Fibroblast of lung (primary cell): Measurements from ENCODE around the gene ALOXE3. TPM values are rescaled to one million over a fixed set of nuclear protein-coding genes. Genes with fewer than 3 reads are reported as not detected.

Experiments
- DNase-seq, 2 donors: peaks; one replicate each; pipeline versions ENCODE4 v3.0.0 to v3.0.0-alpha.2; 2010; ENCODE audit warnings: low read depth in 2 of 2
- H2AFZ ChIP-seq: 2 replicates; pipeline ENCODE4 v1.5.1; 2012; ENCODE audit warnings: low read length, control low read depth, inconsistent platforms
- H3K27ac ChIP-seq: 2 replicates; pipeline ENCODE4 v1.5.1; 2011; ENCODE audit warnings: low read length, control low read depth; ENCODE audit not compliant: insufficient read depth
- H3K27me3 ChIP-seq: 2 replicates; pipeline ENCODE4 v1.5.1; 2011; ENCODE audit warnings: mild to moderate bottlenecking, low read length; ENCODE audit not compliant: control insufficient read depth, insufficient read depth
- H3K36me3 ChIP-seq: 2 replicates; pipeline ENCODE4 v1.5.1; 2011; ENCODE audit warnings: low read length; ENCODE audit not compliant: control insufficient read depth, insufficient read depth
- H3K4me1 ChIP-seq: 2 replicates; pipeline ENCODE4 v1.5.1; 2011; ENCODE audit warnings: low read length; ENCODE audit not compliant: control insufficient read depth, insufficient read depth; ENCODE audit errors: extremely low read depth
- H3K4me2 ChIP-seq: 2 replicates; pipeline ENCODE4 v1.5.1; 2011; ENCODE audit warnings: low read length, control low read depth; ENCODE audit not compliant: insufficient read depth; ENCODE audit errors: extremely low read depth
- H3K4me3 ChIP-seq, 4 experiments: fragments of 200-600 bp in 1 of 4; sonication (generic) in 1 of 4; replicated peaks in 1 of 4; 2 replicates each; pipeline ENCODE4 v1.5.1; 2011 to 2016; ENCODE audit warnings: low read length in 4 of 4, low read depth in 3 of 4, mild to moderate bottlenecking in 3 of 4, control low read depth in 2 of 4, inconsistent platforms in 1 of 4, mixed read lengths in 1 of 4; ENCODE audit not compliant: insufficient read depth in 1 of 4; ENCODE audit errors: control extremely low read depth in 1 of 4
- H3K79me2 ChIP-seq: 2 replicates; pipeline ENCODE4 v1.5.1; 2012; ENCODE audit warnings: mild to moderate bottlenecking, low read length, inconsistent platforms; ENCODE audit not compliant: control insufficient read depth, insufficient read depth
- H3K9ac ChIP-seq: 2 replicates; pipeline ENCODE4 v1.5.1; 2011; ENCODE audit warnings: mild to moderate bottlenecking, low read length, control low read depth; ENCODE audit not compliant: insufficient read depth
- H3K9me3 ChIP-seq: 2 replicates; pipeline ENCODE4 v1.5.1; 2012; ENCODE audit warnings: low read depth, low read length; ENCODE audit not compliant: control insufficient read depth, insufficient read depth
- H4K20me1 ChIP-seq: 2 replicates; pipeline ENCODE4 v1.5.1; 2011; ENCODE audit warnings: low read length; ENCODE audit not compliant: control insufficient read depth, insufficient read depth; ENCODE audit errors: extremely low read depth
- CTCF ChIP-seq, 2 donors: IDR thresholded peaks in 1 of 2; conservative IDR thresholded peaks in 1 of 2; 1 replicate in 1 of 2; 2 replicates in 1 of 2; pipeline ENCODE4 v1.5.1; 2011 to 2012; ENCODE audit warnings: low read length in 2 of 2, control low read depth in 1 of 2, inconsistent platforms in 1 of 2, low read depth in 1 of 2, mild to moderate bottlenecking in 1 of 2
- EZH2 ChIP-seq: IDR thresholded peaks from 2 replicates; pipeline ENCODE4 v1.5.1; 2012; ENCODE audit warnings: low read length, control low read depth, mild to moderate bottlenecking; ENCODE audit errors: missing control alignments
- polyA plus RNA-seq, 2 donors: library from polyadenylated mRNA; depleted of rRNA in 1 of 2; stranded (reverse) in 1 of 2; unstranded in 1 of 2; fragments of >200 nt; gene quantifications; 2 replicates each; pipeline ENCODE4 v1.2.1, GENCODE V29; 2011 to 2012; ENCODE audit warnings: missing spikeins in 1 of 2
- total RNA-seq: library from RNA; depleted of rRNA; stranded (reverse); fragments of >200 nt; gene quantifications from 2 replicates; pipeline ENCODE4 v1.2.1, GENCODE V29; 2014

ALOXE3 gene
- total and polyA plus RNA-seq, 2 donors (not counting 1 experiment from before 2014, with no cell fraction given) = 0.01 TPM; not detected in 1

GRCh38 chr17:8052256-8053252 lies 65.8 kb downstream of the ALOXE3 start:
- no peaks in the 10 kb centered on the region for H3K4me1 ChIP-seq
- no peaks in the 10 kb centered on the region for H4K20me1 ChIP-seq
- no peaks in the 10 kb centered on the region for H3K9me3 ChIP-seq
- DNase-seq = no peak
- no peak for TF ChIP-seq CTCF (conservative IDR thresholded peaks at IDR 0.05 in 1 of 2, IDR thresholded peaks at IDR 0.05 in 1 of 2; ENCODE audit: low read depth in 1 of 2, low read length in 2 of 2)
- TF ChIP-seq EZH2 = no peak
- no peak overlapping the region for H2AFZ ChIP-seq
- H3K36me3 ChIP-seq = no peaks in the 10 kb centered on the region
- H3K27me3 ChIP-seq = peaks cover 9% of the 10 kb centered on the region
- H3K79me2 ChIP-seq = no peaks in the 10 kb centered on the region
- no peak overlapping the region for H3K4me2 ChIP-seq
- no peak overlapping the region for H3K9ac ChIP-seq
- no peak overlapping the region for H3K27ac ChIP-seq
- no peak overlapping the region for H3K4me3 ChIP-seq

- H3K9me3 ChIP-seq = no peaks in the 10 kb centered on the region
- no peak overlapping the region for H3K27ac ChIP-seq
- DNase-seq = no peak
- H3K4me3 ChIP-seq = no peak overlapping the region
- no peak for TF ChIP-seq EZH2
- no peak for TF ChIP-seq CTCF (conservative IDR thresholded peaks at IDR 0.05 in 1 of 2, IDR thresholded peaks at IDR 0.05 in 1 of 2; ENCODE audit: low read depth in 1 of 2, low read length in 2 of 2)
- H3K36me3 ChIP-seq = no peaks in the 10 kb centered on the region
- H3K79me2 ChIP-seq = no peaks in the 10 kb centered on the region
- no peak overlapping the region for H3K9ac ChIP-seq
- no peak overlapping the region for H3K4me2 ChIP-seq
- H4K20me1 ChIP-seq = no peaks in the 10 kb centered on the region
- H2AFZ ChIP-seq = no peak overlapping the region
- H3K4me1 ChIP-seq = no peaks in the 10 kb centered on the region
- H3K27me3 ChIP-seq = peaks cover 4% of the 10 kb centered on the region
These were observed 66.5 kb downstream of the ALOXE3 start for GRCh38 chr17:8051831-8052230.

GRCh38 chr17:8048736-8049135 lies 69.6 kb downstream of the ALOXE3 start:
- H4K20me1 ChIP-seq = no peaks in the 10 kb centered on the region
- no peaks in the 10 kb centered on the region for H3K9me3 ChIP-seq
- no peak overlapping the region for H3K27ac ChIP-seq
- no peak overlapping the region for H2AFZ ChIP-seq
- H3K9ac ChIP-seq = no peak overlapping the region
- H3K36me3 ChIP-seq = no peaks in the 10 kb centered on the region
- no peaks in the 10 kb centered on the region for H3K79me2 ChIP-seq
- H3K4me2 ChIP-seq = no peak overlapping the region
- no peak for TF ChIP-seq CTCF (conservative IDR thresholded peaks at IDR 0.05 in 1 of 2, IDR thresholded peaks at IDR 0.05 in 1 of 2; ENCODE audit: low read depth in 1 of 2, low read length in 2 of 2)
- TF ChIP-seq EZH2 = no peak
- no peak for DNase-seq
- H3K27me3 ChIP-seq = peaks cover 6% of the 10 kb centered on the region
- H3K4me3 ChIP-seq = no peak overlapping the region
- H3K4me1 ChIP-seq = no peaks in the 10 kb centered on the region
